ENCODE results near the gene MCF2L.

GRCh38 chr13:112942689-112943308 lies 26.2 kb upstream of the MCF2L start:
- TF ChIP-seq EZH2 (IDR thresholded peaks at IDR 0.05; ENCODE audit: low read length): no peak
- peak; percentile 95 to 100 (median 99) for TF ChIP-seq CTCF (optimal IDR thresholded peaks at IDR 0.05 in 1 of 3, IDR thresholded peaks at IDR 0.05 in 1 of 3, conservative IDR thresholded peaks at IDR 0.05 in 1 of 3; ENCODE audit: extremely low read depth in 1 of 3, insufficient read depth in 2 of 3, low read length in 3 of 3)

All from keratinocyte (primary cell).